Measurements from ENCODE around the gene LRRC59.

DNA sequence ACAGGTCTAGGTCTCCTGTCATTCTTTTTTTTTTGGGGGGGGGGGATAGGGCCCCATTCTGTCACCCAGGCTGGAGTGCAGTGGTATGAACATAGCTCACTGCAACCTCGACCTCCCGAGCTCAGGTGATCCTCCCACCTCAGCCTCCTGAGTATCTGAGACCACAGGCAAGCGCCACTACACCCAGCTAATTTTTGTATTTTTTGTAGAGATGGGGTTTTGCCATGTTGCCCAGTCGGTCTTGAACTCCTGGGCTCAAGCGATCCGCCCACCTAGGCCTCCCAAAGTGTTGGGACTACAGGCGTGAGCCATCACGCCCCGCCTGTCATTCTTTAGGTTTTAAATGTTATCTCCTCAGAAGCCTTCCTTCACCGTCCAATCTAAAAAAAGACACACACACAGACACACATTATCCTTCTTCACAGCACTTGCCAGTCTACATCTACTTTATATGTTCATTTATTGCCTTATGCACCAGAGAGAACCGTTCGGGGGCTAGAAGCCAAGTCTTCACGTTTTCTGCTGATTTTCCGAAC is 25.0 kb downstream of the LRRC59 start:
- TF ChIP-seq CTCF (IDR thresholded peaks at IDR 0.05) (no peak), EZH2 (IDR thresholded peaks at IDR 0.05; ENCODE audit: borderline replicate concordance, insufficient read depth, low read depth, low read length, poor library complexity, severe bottlenecking) (no peak)

Measured in B cell (primary cell).